Limb (tissue), 2 donors: ENCODE measurements around the gene RANBP3.
"Not testable (repeated sequence)": the region's sequence is repeated elsewhere in the genome, so short reads cannot be mapped to it uniquely, and the experiment has no call there.

Experiments
- DNase-seq, 2 donors: peaks; one replicate each; pipeline ENCODE4 v3.0.0-alpha.2; 2016; ENCODE audit errors: extremely low spot score in 2 of 2

The RANBP3 gene

DNA sequence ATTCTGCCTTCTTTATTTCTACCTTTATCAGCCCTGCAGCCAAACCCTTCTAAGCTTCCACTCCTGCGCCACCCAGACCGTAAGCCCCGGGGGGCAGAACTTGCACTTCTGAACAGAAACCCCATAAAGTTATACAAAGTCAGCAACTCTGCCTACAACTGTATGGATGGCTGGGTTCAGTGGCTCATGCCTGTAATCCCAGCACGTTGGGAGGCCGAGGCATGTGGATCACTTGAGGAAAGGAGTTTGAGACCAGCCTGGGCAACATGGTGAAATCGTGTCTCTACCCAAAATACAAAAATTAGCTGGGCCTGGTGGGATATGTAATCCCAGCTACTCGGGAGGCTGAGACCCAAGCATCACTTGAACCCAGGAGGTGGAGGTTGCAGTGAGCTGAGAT is 10.4 kb downstream of the RANBP3 start:
- no peak for DNase-seq

GRCh38 chr19:5966941-5967340 is 11.0 kb downstream of the RANBP3 start:
- DNase-seq: no peak

GRCh38 chr19:5966215-5966614 is 11.7 kb downstream of the RANBP3 start:
- DNase-seq: no peak

DNA sequence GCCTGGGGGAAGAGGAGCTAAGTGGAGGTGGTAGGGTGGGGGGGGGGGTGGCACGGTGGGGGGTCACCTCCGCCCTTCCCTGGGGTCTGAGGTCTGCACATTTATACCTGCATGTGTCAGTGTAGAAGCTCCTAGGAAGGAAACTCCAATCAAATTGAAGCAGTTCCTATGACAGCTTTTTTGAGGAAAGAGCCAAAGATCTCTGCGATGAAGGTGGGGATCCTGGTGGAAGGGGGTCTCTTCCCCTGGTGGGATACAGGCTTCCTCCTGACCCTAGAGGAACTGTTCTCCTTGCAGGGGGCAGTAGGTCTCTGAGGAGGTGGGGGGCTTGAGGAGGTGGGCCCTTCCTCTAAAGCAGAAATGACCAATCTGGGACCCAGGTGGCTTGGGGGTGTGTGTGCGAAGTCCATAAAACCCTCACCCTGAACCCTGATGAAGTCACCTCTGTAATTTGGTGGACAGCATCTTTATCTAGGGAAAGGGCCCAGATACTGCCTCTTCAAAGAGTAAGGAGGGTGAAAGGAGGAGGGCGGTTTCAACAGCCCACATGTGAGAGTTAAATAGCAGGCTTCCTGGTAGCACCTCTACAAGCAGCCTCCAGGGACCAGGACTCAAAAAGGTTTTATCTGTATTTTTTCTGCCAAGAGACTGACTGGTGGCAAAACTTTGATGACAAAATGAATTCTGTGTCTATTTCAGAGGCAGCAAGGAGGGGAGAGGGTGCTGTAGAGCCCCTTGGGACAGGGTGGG is 12.9 kb downstream of the RANBP3 start:
- DNase-seq: no peak

GRCh38 chr19:5963855-5964254 is 14.1 kb downstream of the RANBP3 start:
- no peak for DNase-seq

DNA sequence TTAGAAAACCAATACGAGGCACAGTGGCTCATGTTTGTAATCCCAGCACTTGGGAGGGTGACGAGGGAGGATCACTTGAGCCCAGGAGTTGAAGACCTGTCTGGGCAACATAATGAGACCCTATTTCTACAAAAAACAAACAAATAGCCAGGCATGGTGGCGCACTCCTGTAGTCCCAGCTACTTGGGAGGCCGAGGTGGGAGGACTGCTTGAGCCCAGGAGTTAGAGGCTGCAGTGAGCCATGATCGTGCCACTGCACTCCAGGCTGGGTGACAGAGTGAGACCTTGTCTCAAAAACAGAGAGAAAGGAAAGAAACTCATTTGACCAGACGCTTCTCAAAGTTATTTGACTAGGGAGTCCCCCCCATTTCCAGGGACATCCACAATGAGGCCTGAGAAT is 14.7 kb downstream of the RANBP3 start:
- DNase-seq: not testable (repeated sequence)

DNA sequence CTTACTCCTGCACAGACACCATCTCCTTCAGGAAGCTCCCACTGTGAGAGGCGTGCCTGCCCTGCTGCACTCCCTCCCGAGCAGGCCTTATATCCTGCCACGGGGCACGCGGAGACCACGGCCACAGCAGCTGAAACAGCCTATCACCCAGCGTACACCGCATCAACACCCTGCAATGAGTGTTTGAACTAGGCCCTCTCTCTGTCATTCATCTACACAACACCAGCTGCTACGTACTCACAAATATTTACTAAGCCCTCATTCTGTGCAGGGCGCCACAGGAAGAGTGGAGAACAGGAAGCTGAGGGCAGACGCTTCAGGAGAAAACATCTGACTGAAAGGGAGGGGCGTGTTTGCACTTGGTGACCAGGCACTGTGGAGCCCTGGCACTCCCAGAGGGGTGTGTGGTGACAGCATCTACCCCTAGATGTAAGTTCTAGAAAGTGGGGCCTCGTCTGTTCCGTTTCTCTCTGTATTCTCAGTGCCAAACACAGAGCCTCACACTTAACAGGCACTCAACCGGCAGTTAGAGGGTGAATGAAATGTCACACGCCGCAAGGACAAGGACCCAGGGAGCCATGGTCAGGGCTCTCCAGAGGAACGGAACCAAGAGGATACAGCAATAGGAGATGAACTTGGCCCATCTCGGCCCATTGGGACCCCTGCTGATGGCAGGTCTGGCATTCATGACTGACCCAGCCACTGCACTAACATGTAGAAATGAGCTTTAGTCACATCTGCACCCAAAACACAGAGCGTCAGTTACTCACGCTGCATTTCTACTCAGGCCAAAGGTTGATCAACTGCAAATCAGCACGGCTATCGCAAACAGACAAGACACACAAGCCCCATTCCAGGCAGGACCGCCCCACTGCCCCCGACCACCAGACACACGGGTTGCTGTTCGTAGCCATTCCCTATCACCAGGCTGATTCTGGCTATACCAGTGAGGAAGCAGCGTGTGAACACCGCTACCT is 15.7 kb downstream of the RANBP3 start:
- DNase-seq: no peak

DNA sequence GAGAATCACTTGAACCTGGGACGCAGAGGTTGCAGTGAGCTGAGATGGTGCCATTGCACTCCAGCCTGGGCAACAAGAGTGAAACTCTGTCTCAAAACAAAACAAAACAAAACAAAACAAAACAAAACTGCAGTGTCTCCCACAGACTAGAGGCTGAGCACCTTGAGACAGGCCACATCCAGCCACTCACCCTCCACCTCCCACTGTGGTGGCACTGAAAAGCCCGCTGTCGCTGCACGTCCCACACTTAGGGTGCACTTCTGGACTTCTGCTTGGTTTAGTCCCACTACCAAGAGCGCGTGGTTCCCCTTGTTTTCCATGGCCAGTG is 16.3 kb downstream of the RANBP3 start:
- not testable (repeated sequence) for DNase-seq

- no peak for DNase-seq
Measured at GRCh38 chr19:5960005-5961001, 17.6 kb downstream of the RANBP3 start.

GRCh38 chr19:5959260-5960004 is 18.5 kb downstream of the RANBP3 start:
- no peak for DNase-seq

- DNase-seq: no peak
Measured at GRCh38 chr19:5958851-5959122, 19.2 kb downstream of the RANBP3 start.

GRCh38 chr19:5958074-5958850 is 19.7 kb downstream of the RANBP3 start:
- no peak for DNase-seq

DNA sequence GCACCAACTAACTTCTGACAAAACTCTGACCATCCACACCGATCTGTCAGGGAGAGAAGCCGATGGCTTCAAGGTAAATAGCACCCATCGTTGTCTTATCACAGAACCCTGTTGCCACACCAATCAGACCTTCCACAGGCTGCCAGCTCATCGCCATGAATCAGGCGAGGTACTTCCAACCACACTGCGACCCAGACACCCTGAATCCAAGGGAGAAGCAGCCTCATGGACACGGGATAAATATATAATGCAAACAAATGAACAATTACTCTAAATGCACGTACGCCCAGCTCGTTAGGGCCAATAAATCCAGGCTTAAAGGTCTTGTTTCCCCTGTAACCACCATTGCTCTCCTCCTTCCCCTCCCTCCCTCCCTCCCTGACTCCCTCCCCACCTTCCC is 20.8 kb downstream of the RANBP3 start:
- no peak for DNase-seq

DNA sequence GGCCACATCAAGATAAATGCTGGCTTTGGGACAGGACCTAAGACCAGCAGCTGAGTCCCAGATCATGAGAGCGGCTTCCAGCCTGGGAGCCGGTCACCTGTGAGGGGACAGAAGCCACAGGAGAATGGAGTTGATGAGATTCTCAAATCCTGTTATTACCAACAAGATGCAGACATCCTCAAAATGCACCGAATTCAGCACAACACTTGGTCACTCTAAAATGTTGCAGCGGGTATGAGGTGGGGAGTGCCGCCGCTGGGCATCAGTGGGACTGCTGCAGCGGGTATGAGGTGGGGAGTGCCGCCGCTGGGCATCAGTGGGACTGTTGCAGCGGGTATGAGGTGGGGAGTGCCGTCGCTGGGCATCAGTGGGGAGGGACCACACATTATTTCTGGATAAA is 21.2 kb downstream of the RANBP3 start:
- no peak for DNase-seq

DNA sequence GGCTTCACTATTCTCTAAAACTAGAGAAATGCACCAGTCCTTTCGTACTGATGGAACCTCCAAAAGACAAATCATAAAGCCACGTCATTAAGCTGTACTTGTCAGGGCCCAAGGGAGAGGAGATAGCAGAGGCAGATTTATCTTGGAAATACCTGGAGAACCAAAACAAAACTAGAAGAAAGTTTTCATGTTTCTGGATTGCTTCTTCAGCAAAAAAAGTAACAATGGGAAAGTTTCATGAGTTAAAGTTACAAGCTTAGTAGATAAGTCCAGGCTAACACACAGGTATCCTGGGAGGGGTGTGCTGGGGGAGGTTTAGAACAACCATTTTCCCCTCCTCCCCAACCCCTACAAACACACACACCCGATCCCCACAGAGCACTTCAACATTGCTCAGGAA is 21.6 kb downstream of the RANBP3 start:
- DNase-seq: no peak

DNA sequence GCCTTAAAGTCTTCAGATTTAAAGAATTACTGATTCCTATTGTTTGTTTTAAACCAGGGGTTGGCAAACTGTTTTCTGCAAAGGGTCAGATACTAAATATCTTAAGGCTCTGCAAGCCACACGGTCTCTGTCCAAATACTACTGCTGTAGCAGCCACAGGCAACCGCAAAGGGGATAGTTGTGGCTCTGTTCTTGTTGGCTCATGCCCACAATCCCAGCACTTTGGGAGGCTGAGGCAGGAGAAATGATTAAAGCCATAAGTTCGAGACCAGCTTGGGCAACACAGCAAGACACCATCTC is 22.4 kb downstream of the RANBP3 start:
- no peak for DNase-seq

- DNase-seq: no peak
Measured at GRCh38 chr19:5954293-5954692, 23.6 kb downstream of the RANBP3 start.

GRCh38 chr19:5953680-5954213 is 24.2 kb downstream of the RANBP3 start:
- DNase-seq: no peak

- DNase-seq: no peak
Measured at GRCh38 chr19:5953030-5953589, 24.8 kb downstream of the RANBP3 start.
